Chondrocyte (in vitro differentiated cells): ENCODE data around the gene GDPGP1. TPM values are rescaled to one million over a fixed set of nuclear protein-coding genes. Genes with fewer than 3 reads are reported as not detected.
"Not testable (repeated sequence)": the region's sequence is repeated elsewhere in the genome, so short reads cannot be mapped to it uniquely, and the experiment has no call there.

Experiments used
- DNase-seq: peaks from one replicate; pipeline ENCODE4 v3.0.0; 2021; ENCODE audit warnings: mixed read lengths, low spot score
- H3K27ac Mint-ChIP-seq: one replicate; pipeline ENCODE4 v1.8.0; 2021; ENCODE audit warnings: mild to moderate bottlenecking, moderate library complexity, mixed read lengths; ENCODE audit not compliant: unreplicated experiment
- H3K27me3 Mint-ChIP-seq: 2 replicates; pipeline ENCODE4 v1.8.0; 2021; ENCODE audit warnings: low read depth, mixed read lengths
- H3K36me3 Mint-ChIP-seq: 2 replicates; pipeline ENCODE4 v1.8.0; 2021; ENCODE audit warnings: low read depth, mixed read lengths
- H3K4me1 Mint-ChIP-seq: 2 replicates; pipeline ENCODE4 v1.8.0; 2021; ENCODE audit warnings: low read depth, mild to moderate bottlenecking, mixed read lengths
- H3K4me3 Mint-ChIP-seq: one replicate; pipeline ENCODE4 v1.8.0; 2021; ENCODE audit warnings: mild to moderate bottlenecking, moderate library complexity, mixed read lengths; ENCODE audit not compliant: unreplicated experiment
- H3K9me3 Mint-ChIP-seq: 2 replicates; pipeline ENCODE4 v1.8.0; 2021; ENCODE audit warnings: low read depth, mixed read lengths
- total RNA-seq: library from RNA; stranded (reverse); gene quantifications from 3 replicates; pipeline ENCODE4 v1.2.1, GENCODE V29; 2021
- TF ChIP-seq, protein P1 (sequence below): fragments of 200-600 bp; sonication (generic); IDR thresholded peaks from 2 replicates; pipeline ENCODE4 v1.5.0; 2021; ENCODE audit warnings: antibody characterized with exemption, mild to moderate bottlenecking, moderate library complexity

Gene GDPGP1
- total RNA-seq, 1 donor from 2014 or later, result 5.8 TPM

DNA sequence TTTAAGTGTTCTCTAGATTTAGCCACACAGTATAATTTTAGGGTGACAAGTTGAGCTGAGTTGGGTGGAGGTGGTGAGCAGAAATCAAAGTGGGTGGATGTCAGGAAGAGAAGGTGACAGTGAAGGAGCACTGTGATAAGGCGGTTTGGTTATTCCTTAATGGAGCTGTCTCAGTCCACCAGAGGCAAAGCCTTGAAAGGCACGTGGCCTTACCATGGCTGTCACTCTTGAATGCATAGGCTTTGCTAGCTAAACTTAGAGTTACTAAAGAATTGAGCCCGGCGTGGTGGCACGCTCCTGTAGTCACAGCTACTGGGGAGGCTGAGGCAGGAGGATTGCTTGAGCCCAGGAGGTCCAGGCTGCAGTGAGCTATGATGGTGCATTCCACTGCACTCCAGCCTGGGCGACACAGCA lies 14.8 kb downstream of the GDPGP1 start:
- Mint-ChIP-seq H3K4me1 (peaks cover 2% of the 10 kb centered on the region), H3K36me3 (no peaks in the 10 kb centered on the region), H3K4me3 (peak overlapping the region; percentile 74), H3K27me3 (no peaks in the 10 kb centered on the region), H3K9me3 (no peaks in the 10 kb centered on the region), H3K27ac (no peak overlapping the region)
- DNase-seq, result no peak
- TF ChIP-seq, protein P1, sequence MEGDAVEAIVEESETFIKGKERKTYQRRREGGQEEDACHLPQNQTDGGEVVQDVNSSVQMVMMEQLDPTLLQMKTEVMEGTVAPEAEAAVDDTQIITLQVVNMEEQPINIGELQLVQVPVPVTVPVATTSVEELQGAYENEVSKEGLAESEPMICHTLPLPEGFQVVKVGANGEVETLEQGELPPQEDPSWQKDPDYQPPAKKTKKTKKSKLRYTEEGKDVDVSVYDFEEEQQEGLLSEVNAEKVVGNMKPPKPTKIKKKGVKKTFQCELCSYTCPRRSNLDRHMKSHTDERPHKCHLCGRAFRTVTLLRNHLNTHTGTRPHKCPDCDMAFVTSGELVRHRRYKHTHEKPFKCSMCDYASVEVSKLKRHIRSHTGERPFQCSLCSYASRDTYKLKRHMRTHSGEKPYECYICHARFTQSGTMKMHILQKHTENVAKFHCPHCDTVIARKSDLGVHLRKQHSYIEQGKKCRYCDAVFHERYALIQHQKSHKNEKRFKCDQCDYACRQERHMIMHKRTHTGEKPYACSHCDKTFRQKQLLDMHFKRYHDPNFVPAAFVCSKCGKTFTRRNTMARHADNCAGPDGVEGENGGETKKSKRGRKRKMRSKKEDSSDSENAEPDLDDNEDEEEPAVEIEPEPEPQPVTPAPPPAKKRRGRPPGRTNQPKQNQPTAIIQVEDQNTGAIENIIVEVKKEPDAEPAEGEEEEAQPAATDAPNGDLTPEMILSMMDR, result no peak

GRCh38 chr15:90249203-90249863 lies 15.3 kb downstream of the GDPGP1 start, which contains the start of gene TTLL13:
TSS of gene TTLL13 (plus strand) at chr15:90249556. CDS start at chr15:90250631, 1,075 bp downstream.
- TF ChIP-seq, protein P1, result no peak
- peak; percentile 97 for DNase-seq
- Mint-ChIP-seq H3K36me3 (no peaks in the 10 kb centered on the region), H3K4me3 (peak within 1 kb of the TSS; percentile 74), H3K9me3 (no peaks in the 10 kb centered on the region), H3K27ac (peak within 1 kb of the TSS; percentile 12), H3K27me3 (no peaks in the 10 kb centered on the region), H3K4me1 (peaks cover 2% of the 10 kb centered on the region)

DNA sequence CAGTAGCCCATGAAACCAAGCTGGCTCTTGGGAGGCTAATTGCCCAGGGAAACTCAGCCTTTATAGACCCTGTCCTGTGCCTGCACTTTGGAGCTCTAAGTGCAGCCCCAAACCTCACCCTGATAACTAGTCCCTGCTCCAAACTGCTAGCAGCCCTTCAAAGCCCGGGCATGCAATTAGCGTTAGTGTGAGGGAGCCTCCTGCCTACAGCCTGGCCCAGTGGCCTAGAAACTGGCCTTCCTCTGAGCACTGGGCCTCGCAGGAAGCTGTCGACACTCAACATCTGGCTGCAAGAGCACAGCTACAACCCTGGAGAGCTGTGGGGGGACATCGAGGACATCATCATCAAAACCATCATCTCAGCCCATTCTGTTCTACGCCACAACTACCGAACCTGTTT lies 23.8 kb downstream of the GDPGP1 start:
- peak; percentile 53 for DNase-seq
- Mint-ChIP-seq H3K27me3 (no peaks in the 10 kb centered on the region), H3K4me3 (no peak overlapping the region), H3K36me3 (no peaks in the 10 kb centered on the region), H3K9me3 (no peaks in the 10 kb centered on the region), H3K27ac (no peak overlapping the region), H3K4me1 (no peaks in the 10 kb centered on the region)
- TF ChIP-seq, protein P1, result no peak

GRCh38 chr15:90259524-90259923 lies 25.5 kb downstream of the GDPGP1 start:
- no peak overlapping the region for H3K27ac Mint-ChIP-seq
- DNase-seq, result no peak
- TF ChIP-seq, protein P1, result no peak
- H3K4me1 Mint-ChIP-seq, result peaks cover 3% of the 10 kb centered on the region
- no peaks in the 10 kb centered on the region for H3K27me3 Mint-ChIP-seq
- no peaks in the 10 kb centered on the region for H3K9me3 Mint-ChIP-seq
- no peak overlapping the region for H3K4me3 Mint-ChIP-seq
- H3K36me3 Mint-ChIP-seq, result no peaks in the 10 kb centered on the region

DNA sequence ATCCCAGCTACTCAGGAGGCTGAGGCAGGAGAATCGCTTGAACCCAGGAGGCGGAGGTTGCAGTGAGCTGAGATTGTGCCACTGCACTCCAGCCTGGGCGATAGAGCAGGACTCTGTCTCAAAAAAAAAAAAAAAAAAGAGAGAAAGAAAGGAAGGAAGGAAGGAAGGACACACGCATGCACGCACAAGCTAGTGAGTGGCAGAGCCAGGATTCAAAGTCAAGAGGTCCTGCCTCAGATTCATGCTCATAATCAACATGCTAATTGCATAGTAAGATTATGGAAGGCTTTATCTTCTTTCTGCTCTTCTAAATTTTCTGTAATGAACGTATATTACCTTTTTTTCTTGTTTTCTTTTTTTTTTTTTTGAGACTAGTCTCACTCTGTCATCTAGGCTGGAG lies 26.7 kb downstream of the GDPGP1 start:
- H3K9me3 Mint-ChIP-seq, H3K27me3 Mint-ChIP-seq, H3K4me1 Mint-ChIP-seq, H3K27ac Mint-ChIP-seq, H3K36me3 Mint-ChIP-seq, DNase-seq, H3K4me3 Mint-ChIP-seq: not testable (repeated sequence)

GRCh38 chr15:90261811-90262210 lies 27.8 kb downstream of the GDPGP1 start:
- no peak overlapping the region for H3K4me3 Mint-ChIP-seq
- TF ChIP-seq, protein P1, result no peak
- H3K36me3 Mint-ChIP-seq, result no peaks in the 10 kb centered on the region
- H3K27me3 Mint-ChIP-seq, result no peaks in the 10 kb centered on the region
- peak; percentile 30 for DNase-seq
- H3K9me3 Mint-ChIP-seq, result no peaks in the 10 kb centered on the region
- H3K27ac Mint-ChIP-seq, result no peak overlapping the region
- peaks cover 14% of the 10 kb centered on the region for H3K4me1 Mint-ChIP-seq
